Rectal smooth muscle tissue (tissue), 1 donor: ENCODE measurements around the gene GATAD2A.

ENCODE experiments used
- H3K27ac ChIP-seq: one replicate; pipeline ENCODE4 v1.7.0; 2013; ENCODE audit warnings: low read depth, low read length, inconsistent platforms
- H3K27me3 ChIP-seq: one replicate; pipeline ENCODE4 v1.7.0; 2013; ENCODE audit warnings: low read length; ENCODE audit not compliant: control insufficient read depth, insufficient read depth
- H3K36me3 ChIP-seq: one replicate; pipeline ENCODE4 v1.7.0; 2013; ENCODE audit warnings: low read length; ENCODE audit not compliant: control insufficient read depth, insufficient read depth
- H3K4me1 ChIP-seq: one replicate; pipeline ENCODE4 v1.7.0; 2013; ENCODE audit warnings: low read length; ENCODE audit not compliant: control insufficient read depth, insufficient read depth
- H3K4me3 ChIP-seq: one replicate; pipeline ENCODE4 v1.7.0; 2013; ENCODE audit warnings: low read length
- H3K9ac ChIP-seq: one replicate; pipeline ENCODE4 v1.7.0; 2013; ENCODE audit warnings: low read length

Gene GATAD2A

GRCh38 chr19:19537075-19538048 is 131.9 kb downstream of the GATAD2A start:
- Histone ChIP-seq H3K9ac (no peak overlapping the region), H3K36me3 (no peaks in the 10 kb centered on the region), H3K4me1 (peaks cover 4% of the 10 kb centered on the region), H3K4me3 (no peak overlapping the region), H3K27ac (no peak overlapping the region), H3K27me3 (peaks cover 28% of the 10 kb centered on the region)

- H3K4me3 ChIP-seq: peak within 1 kb of the TSS; percentile 43
- H3K27me3 ChIP-seq: peaks cover 28% of the 10 kb centered on the region
These were observed 132.7 kb downstream of the GATAD2A start, which contains the start of gene CILP2 for GRCh38 chr19:19538061-19538784. TSS of gene CILP2 (plus strand) at chr19:19538265. CDS start at chr19:19538350, 85 bp downstream.

GRCh38 chr19:19538785-19539166 is 133.3 kb downstream of the GATAD2A start:
- no peak overlapping the region for H3K27ac ChIP-seq
- peak overlapping the region; percentile 43 for H3K4me3 ChIP-seq
- no peak overlapping the region for H3K9ac ChIP-seq
- H3K36me3 ChIP-seq: no peaks in the 10 kb centered on the region
- peaks cover 2% of the 10 kb centered on the region for H3K4me1 ChIP-seq
- peaks cover 34% of the 10 kb centered on the region for H3K27me3 ChIP-seq

More at GRCh38 chr19:19538061-19538784, 132.7 kb downstream of the GATAD2A start, which contains the start of gene CILP2:
- Histone ChIP-seq H3K4me1 (peaks cover 2% of the 10 kb centered on the region), H3K27ac (no peak within 1 kb of the TSS), H3K36me3 (no peaks in the 10 kb centered on the region), H3K9ac (no peak within 1 kb of the TSS)

- Histone ChIP-seq H3K4me3 (no peak overlapping the region), H3K4me1 (peaks cover 2% of the 10 kb centered on the region), H3K27ac (no peak overlapping the region), H3K36me3 (no peaks in the 10 kb centered on the region), H3K9ac (no peak overlapping the region), H3K27me3 (peaks cover 34% of the 10 kb centered on the region)
These were observed 134.2 kb downstream of the GATAD2A start for GRCh38 chr19:19539698-19540063.

- Histone ChIP-seq H3K27me3 (peaks cover 34% of the 10 kb centered on the region), H3K9ac (no peak overlapping the region), H3K4me1 (peaks cover 2% of the 10 kb centered on the region), H3K36me3 (no peaks in the 10 kb centered on the region), H3K4me3 (no peak overlapping the region), H3K27ac (no peak overlapping the region)
These were observed 134.7 kb downstream of the GATAD2A start for GRCh38 chr19:19540064-19540714.

- H3K27me3 ChIP-seq: peaks cover 34% of the 10 kb centered on the region
- H3K36me3 ChIP-seq: no peaks in the 10 kb centered on the region
- H3K4me3 ChIP-seq: peak overlapping the region; percentile 36
- H3K27ac ChIP-seq: no peak overlapping the region
- H3K9ac ChIP-seq: no peak overlapping the region
- peaks cover 2% of the 10 kb centered on the region for H3K4me1 ChIP-seq
These were observed 135.4 kb downstream of the GATAD2A start for GRCh38 chr19:19540715-19541515.

GRCh38 chr19:19541616-19542015 is 136.1 kb downstream of the GATAD2A start:
- H3K27ac ChIP-seq: no peak overlapping the region
- H3K36me3 ChIP-seq: no peaks in the 10 kb centered on the region
- peaks cover 34% of the 10 kb centered on the region for H3K27me3 ChIP-seq
- peak overlapping the region; percentile 36 for H3K4me3 ChIP-seq
- no peak overlapping the region for H3K9ac ChIP-seq
- H3K4me1 ChIP-seq: peaks cover 2% of the 10 kb centered on the region

- Histone ChIP-seq H3K27me3 (peaks cover 33% of the 10 kb centered on the region), H3K27ac (no peak overlapping the region), H3K36me3 (no peaks in the 10 kb centered on the region), H3K4me3 (no peak overlapping the region), H3K4me1 (peaks cover 2% of the 10 kb centered on the region), H3K9ac (no peak overlapping the region)
These were observed 137.0 kb downstream of the GATAD2A start for GRCh38 chr19:19542507-19542906.

GRCh38 chr19:19543101-19543500 is 137.6 kb downstream of the GATAD2A start:
- Histone ChIP-seq H3K27ac (no peak overlapping the region), H3K9ac (no peak overlapping the region), H3K27me3 (peaks cover 27% of the 10 kb centered on the region), H3K4me3 (no peak overlapping the region), H3K36me3 (no peaks in the 10 kb centered on the region), H3K4me1 (peaks cover 2% of the 10 kb centered on the region)

GRCh38 chr19:19543640-19544039 is 138.2 kb downstream of the GATAD2A start:
- peaks cover 23% of the 10 kb centered on the region for H3K27me3 ChIP-seq
- H3K4me3 ChIP-seq: no peak overlapping the region
- H3K36me3 ChIP-seq: no peaks in the 10 kb centered on the region
- H3K9ac ChIP-seq: no peak overlapping the region
- H3K27ac ChIP-seq: no peak overlapping the region
- H3K4me1 ChIP-seq: peaks cover 2% of the 10 kb centered on the region

- H3K9ac ChIP-seq: no peak overlapping the region
- no peaks in the 10 kb centered on the region for H3K36me3 ChIP-seq
- peaks cover 22% of the 10 kb centered on the region for H3K27me3 ChIP-seq
- H3K4me3 ChIP-seq: no peak overlapping the region
- no peaks in the 10 kb centered on the region for H3K4me1 ChIP-seq
- no peak overlapping the region for H3K27ac ChIP-seq
These were observed 138.9 kb downstream of the GATAD2A start for GRCh38 chr19:19544257-19544953.
